Heart left ventricle (tissue), 16 donors: ENCODE measurements around the gene PLAGL2. TPM values are rescaled to one million over a fixed set of nuclear protein-coding genes. Genes with fewer than 3 reads are reported as not detected.

Experiments
- ATAC-seq, 4 donors: fragments of 200-7000 bp; cut with Tn5 transposase; one replicate each; pipeline ENCODE4 v1.9.1; 2020 to 2022; ENCODE audit warnings: moderate library complexity in 4 of 4, mild to moderate bottlenecking in 3 of 4, moderate number of reproducible peaks in 1 of 4
- DNase-seq, 5 donors: peaks; one replicate each; pipeline ENCODE4 v3.0.0-alpha.2; 2020
- H3K27ac ChIP-seq, 12 donors: fragments of 200-600 bp; sonication (generic) in 4 of 12; one replicate each; pipeline versions ENCODE4 v1.5.0 to v1.8.0; 2016 to 2022; ENCODE audit warnings: mild to moderate bottlenecking in 2 of 12
- H3K27me3 ChIP-seq, 9 donors: fragments of 200-600 bp; sonication (generic) in 2 of 9; one replicate each; pipeline versions ENCODE4 v1.5.1 to v1.8.0; 2016 to 2022; ENCODE audit warnings: mild to moderate bottlenecking in 3 of 9
- H3K36me3 ChIP-seq, 9 donors: fragments of 200-600 bp; sonication (generic) in 2 of 9; one replicate each; pipeline versions ENCODE4 v1.5.0 to v1.8.0; 2018 to 2022; ENCODE audit warnings: mild to moderate bottlenecking in 2 of 9
- H3K4me1 ChIP-seq, 12 donors: fragments of 200-600 bp; sonication (generic) in 4 of 12; one replicate each; pipeline versions ENCODE4 v1.5.0 to v1.8.0; 2016 to 2022; ENCODE audit warnings: mild to moderate bottlenecking in 3 of 12
- H3K4me3 ChIP-seq, 12 donors: fragments of 200-600 bp; sonication (generic) in 4 of 12; one replicate each; pipeline versions ENCODE4 v1.5.0 to v1.8.0; 2017 to 2022; ENCODE audit warnings: mild to moderate bottlenecking in 9 of 12, moderate library complexity in 4 of 12
- H3K9me3 ChIP-seq, 12 donors: fragments of 200-600 bp; sonication (generic) in 4 of 12; one replicate each; pipeline versions ENCODE4 v1.5.0 to v1.8.0; 2016 to 2022; ENCODE audit warnings: mild to moderate bottlenecking in 1 of 12
- POLR2A ChIP-seq, 2 donors: fragments of 450-650 bp; IDR thresholded peaks; one replicate each; pipeline ENCODE4 v1.6.1; 2017; ENCODE audit warnings: antibody characterized with exemption in 2 of 2, mild to moderate bottlenecking in 2 of 2, moderate library complexity in 2 of 2
- WGBS, 4 donors: extraction: QIAGEN DNeasy Blood & Tissue Kit in 2 of 4; methylation state at CpG; one replicate each; pipeline versions ENCODE4 v1.1.5 to v1.1.7; 2013 to 2018; 5-methylcytosine and 5-hydroxymethylcytosine counted together
- intact Hi-C, 10 donors: fragments of 100-400 bp; cut with DNase I; formaldehyde crosslinking; loops; one replicate each; pipeline versions ENCODE4 v1.11.1 to v1.14.2; 2022
- polyA plus RNA-seq, 2 donors: library from polyadenylated mRNA; stranded (reverse); fragments of 200-250 nt; gene quantifications; one replicate each; pipeline ENCODE4 v1.2.3, GENCODE V29; 2013
- total RNA-seq, 9 donors: library from RNA; depleted of rRNA in 2 of 9; stranded (reverse); fragments of >200 nt in 2 of 9; fragmentation: NEBNext Ultra II Directional in 3 of 9; extraction: Animal tissue kit (Norgen Biotek cat#: 25700) in 3 of 9; gene quantifications; one replicate each; pipeline versions ENCODE4 v1.1.0 to v1.2.4, GENCODE V29; 2016 to 2023
- TF ChIP-seq, protein P1 (sequence below), 12 donors: fragments of 200-600 bp; sonication (generic) in 4 of 12; IDR thresholded peaks; one replicate each; pipeline versions ENCODE4 v1.5.0 to v1.8.0; 2018 to 2022; ENCODE audit warnings: antibody characterized with exemption in 12 of 12, mild to moderate bottlenecking in 5 of 12
- donor health status: ischemic (EF 13 %, LVEDD 7.1; RV severe dilation, severe dysfunction).
- donor health status: healthy with polysubstance abuse.
- donor health status: DM: no; HTN: yes; CAD: no.
- donor health status: DM: no; HTN: no; CAD: no.
- donor health status: ischemic (EF 25% LVEDD 6.9; RV normal size, moderate dysfunction).
- donor health status: ischemic (EF 25% LVEDD 5.7; RV mildly dilated, moderate dysfunction).
- donor health status: healthy.
- donor health status: DM: yes; HTN: yes; CAD: no.
- donor health status: ischemic (EF 35%, LVEDD 5.7; RV mildly dilated, moderate dysfunction).
- donor health status: nonischemic (EF 11% LVEDD 7.7; RV severe dilation, severe dysfunction).
- donor health status: DM: yes; HTN: yes; CAD: no.
- donor health status: PGD.
- donor health status: ischemic (EF 29% LVEDD 5.4; RV normal size, mild dysfunction).
- donor health status: nonischemic (EF 23%, LVEDD 6.1; RV moderate dilation, normal function).

The PLAGL2 gene
- total and polyA plus RNA-seq, 11 donors = 4.0 to 9.9 (median 6.3) TPM

DNA sequence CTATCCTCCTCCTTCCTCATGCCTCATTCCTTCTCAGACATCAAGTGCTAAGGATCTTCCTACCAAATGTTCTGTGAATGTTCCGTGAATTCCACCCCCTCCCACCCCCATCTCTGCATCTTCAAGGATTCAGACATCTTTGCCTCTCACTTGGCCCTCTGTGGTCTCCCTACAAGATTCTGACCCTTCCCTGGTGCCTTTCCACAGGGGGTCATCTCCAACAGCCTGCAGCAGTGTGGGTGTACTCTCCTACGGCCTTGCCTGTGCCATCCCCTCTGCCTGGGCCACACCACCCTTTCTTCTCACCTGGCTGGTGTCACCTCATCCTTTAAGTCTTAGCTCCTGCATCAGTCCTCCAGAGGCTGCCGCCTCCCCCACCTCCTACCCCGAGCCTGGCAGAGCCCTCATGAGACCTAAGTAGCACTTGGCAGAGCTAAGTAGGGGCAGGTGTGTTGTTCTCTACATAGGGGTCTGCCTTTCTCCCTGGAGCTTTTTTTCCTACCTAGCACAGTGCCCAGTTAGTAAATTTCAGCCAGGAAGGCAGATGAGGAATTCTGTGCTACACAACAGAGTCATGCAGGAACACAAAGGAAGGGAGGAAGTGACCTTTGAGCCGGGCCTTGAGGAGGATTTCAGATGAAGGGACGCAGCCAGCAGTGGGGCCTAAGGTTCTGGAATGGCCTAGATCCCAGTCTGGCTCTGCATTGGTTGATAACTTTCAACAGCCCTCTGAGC lies 55.0 kb downstream of the PLAGL2 start:
- no peak overlapping the region for H3K4me3 ChIP-seq
- WGBS, 4 donors = 60 to 74% (median 71%) methylated on average over 6 of the region's 6 CpGs
- no peak for TF ChIP-seq POLR2A (IDR thresholded peaks at IDR 0.05)
- TF ChIP-seq, protein P1, sequence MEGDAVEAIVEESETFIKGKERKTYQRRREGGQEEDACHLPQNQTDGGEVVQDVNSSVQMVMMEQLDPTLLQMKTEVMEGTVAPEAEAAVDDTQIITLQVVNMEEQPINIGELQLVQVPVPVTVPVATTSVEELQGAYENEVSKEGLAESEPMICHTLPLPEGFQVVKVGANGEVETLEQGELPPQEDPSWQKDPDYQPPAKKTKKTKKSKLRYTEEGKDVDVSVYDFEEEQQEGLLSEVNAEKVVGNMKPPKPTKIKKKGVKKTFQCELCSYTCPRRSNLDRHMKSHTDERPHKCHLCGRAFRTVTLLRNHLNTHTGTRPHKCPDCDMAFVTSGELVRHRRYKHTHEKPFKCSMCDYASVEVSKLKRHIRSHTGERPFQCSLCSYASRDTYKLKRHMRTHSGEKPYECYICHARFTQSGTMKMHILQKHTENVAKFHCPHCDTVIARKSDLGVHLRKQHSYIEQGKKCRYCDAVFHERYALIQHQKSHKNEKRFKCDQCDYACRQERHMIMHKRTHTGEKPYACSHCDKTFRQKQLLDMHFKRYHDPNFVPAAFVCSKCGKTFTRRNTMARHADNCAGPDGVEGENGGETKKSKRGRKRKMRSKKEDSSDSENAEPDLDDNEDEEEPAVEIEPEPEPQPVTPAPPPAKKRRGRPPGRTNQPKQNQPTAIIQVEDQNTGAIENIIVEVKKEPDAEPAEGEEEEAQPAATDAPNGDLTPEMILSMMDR (IDR thresholded peaks at IDR 0.05) = no peak

GRCh38 chr20:32150291-32150848 lies 57.2 kb downstream of the PLAGL2 start:
- 89 to 95% (median 93%) methylated on average over 9 to 10 of the region's 10 CpGs for WGBS, 4 donors
- H3K36me3 ChIP-seq = peaks cover 0 to 95% (median 87%) of the 10 kb centered on the region in 9 donors
- TF ChIP-seq, protein P1 (IDR thresholded peaks at IDR 0.05) = no peak
- no peak for TF ChIP-seq POLR2A (IDR thresholded peaks at IDR 0.05)

More for the DNA sequence above, 55.0 kb downstream of the PLAGL2 start:
- H3K27ac ChIP-seq = no peak overlapping the region
- peaks cover 2 to 86% (median 80%) of the 10 kb centered on the region in 9 donors for H3K36me3 ChIP-seq
- ATAC-seq (no peak), DNase-seq (no peak)
- intact Hi-C loops = loop anchor here in 2 of 10 donors (10.0 kb wide), 2 partner anchors 332 to 502 kb away; no protein-coding TSS in a partner anchor
- no peaks in the 10 kb centered on the region for H3K9me3 ChIP-seq
- H3K27me3 ChIP-seq = no peaks in the 10 kb centered on the region
- peaks cover 3 to 24% (median 14%) of the 10 kb centered on the region in 12 donors for H3K4me1 ChIP-seq

DNA sequence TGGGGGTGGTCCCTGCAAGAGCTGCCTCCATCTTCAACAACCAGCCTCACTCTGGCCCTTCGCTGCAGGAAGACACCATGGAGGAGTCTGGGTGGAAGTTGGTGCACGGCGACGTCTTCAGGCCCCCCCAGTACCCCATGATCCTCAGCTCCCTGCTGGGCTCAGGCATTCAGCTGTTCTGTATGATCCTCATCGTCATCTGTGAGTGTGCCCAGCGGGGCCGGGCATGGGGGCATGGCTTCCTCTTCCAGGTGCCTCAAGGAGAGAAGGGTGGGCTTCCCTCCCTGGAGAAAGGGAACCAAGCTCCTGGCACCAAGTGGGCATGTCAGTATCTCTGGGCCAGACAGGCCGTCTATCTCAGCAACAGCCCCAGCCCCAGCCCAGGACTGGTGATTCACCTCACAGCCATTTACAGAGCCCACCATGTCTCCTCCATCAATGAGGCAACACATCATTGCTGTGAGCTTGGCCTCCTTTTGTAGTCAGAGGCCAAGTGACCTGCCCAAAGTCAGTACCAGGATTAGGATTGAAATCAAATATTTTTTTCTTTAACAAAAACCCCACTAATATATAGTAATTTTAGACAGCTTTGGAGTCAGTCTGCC lies 57.9 kb downstream of the PLAGL2 start:
- intact Hi-C loops = loop anchor here in 2 of 10 donors (10.0 kb wide), 2 partner anchors 335 to 505 kb away; no protein-coding TSS in a partner anchor
- no peak for TF ChIP-seq POLR2A (IDR thresholded peaks at IDR 0.05)
- TF ChIP-seq, protein P1 (IDR thresholded peaks at IDR 0.05) = no peak
- H3K36me3 ChIP-seq = peaks cover 0 to 100% (median 93%) of the 10 kb centered on the region in 9 donors

More at GRCh38 chr20:32150291-32150848, 57.2 kb downstream of the PLAGL2 start:
- no peak overlapping the region for H3K27ac ChIP-seq
- peaks cover 3 to 18% (median 10%) of the 10 kb centered on the region in 12 donors for H3K4me1 ChIP-seq
- no peaks in the 10 kb centered on the region for H3K9me3 ChIP-seq
- DNase-seq = no peak
- H3K4me3 ChIP-seq = no peak overlapping the region
- ATAC-seq = no peak
- H3K27me3 ChIP-seq = no peaks in the 10 kb centered on the region
- intact Hi-C loops = loop anchor here in 2 of 10 donors (10.0 kb wide), 2 partner anchors 334 to 504 kb away; no protein-coding TSS in a partner anchor

More for the DNA sequence above, 57.9 kb downstream of the PLAGL2 start:
- Histone ChIP-seq H3K27ac (no peak overlapping the region), H3K27me3 (no peaks in the 10 kb centered on the region), H3K4me3 (no peak overlapping the region), H3K9me3 (no peaks in the 10 kb centered on the region), H3K4me1 (peaks cover 0 to 11% (median 3%) of the 10 kb centered on the region in 12 donors)
- no peak for ATAC-seq
- WGBS, 4 donors = 78 to 86% (median 84%) methylated on average over 5 to 8 of the region's 8 CpGs
- no peak for DNase-seq
